ENCODE results near the gene SIK1. TPM values are rescaled to one million over a fixed set of nuclear protein-coding genes. Genes with fewer than 3 reads are reported as not detected.
"Not testable (repeated sequence)": the region's sequence is repeated elsewhere in the genome, so short reads cannot be mapped to it uniquely, and the experiment has no call there.

SIK1 gene
- polyA plus RNA-seq (2011; rRNA removed), result 1.3 and 1.4 TPM in 2 replicates
- 0.92 and 1.8 TPM in 2 replicates for polyA minus RNA-seq (2011; rRNA and poly(A)+ RNA removed)

GRCh38 chr21:43426404-43427241, at the start of gene SIK1:
SIK1 (minus strand) TSS chr21:43427131; CDS start chr21:43426178, 953 bp downstream.
- DNase-seq (ENCODE audit: low read depth, low spot score); POLR2A ChIA-PET; H3K27ac ChIP-seq (ENCODE audit: low read depth, low read length); H3K27me3 ChIP-seq (ENCODE audit: control insufficient read depth, insufficient read depth, low read length); H3K4me3 ChIP-seq (ENCODE audit: low read depth, low read length); CTCF ChIA-PET; H3K9me3 ChIP-seq (ENCODE audit: control insufficient read depth, insufficient read depth, low read length): not testable (repeated sequence)

DNA sequence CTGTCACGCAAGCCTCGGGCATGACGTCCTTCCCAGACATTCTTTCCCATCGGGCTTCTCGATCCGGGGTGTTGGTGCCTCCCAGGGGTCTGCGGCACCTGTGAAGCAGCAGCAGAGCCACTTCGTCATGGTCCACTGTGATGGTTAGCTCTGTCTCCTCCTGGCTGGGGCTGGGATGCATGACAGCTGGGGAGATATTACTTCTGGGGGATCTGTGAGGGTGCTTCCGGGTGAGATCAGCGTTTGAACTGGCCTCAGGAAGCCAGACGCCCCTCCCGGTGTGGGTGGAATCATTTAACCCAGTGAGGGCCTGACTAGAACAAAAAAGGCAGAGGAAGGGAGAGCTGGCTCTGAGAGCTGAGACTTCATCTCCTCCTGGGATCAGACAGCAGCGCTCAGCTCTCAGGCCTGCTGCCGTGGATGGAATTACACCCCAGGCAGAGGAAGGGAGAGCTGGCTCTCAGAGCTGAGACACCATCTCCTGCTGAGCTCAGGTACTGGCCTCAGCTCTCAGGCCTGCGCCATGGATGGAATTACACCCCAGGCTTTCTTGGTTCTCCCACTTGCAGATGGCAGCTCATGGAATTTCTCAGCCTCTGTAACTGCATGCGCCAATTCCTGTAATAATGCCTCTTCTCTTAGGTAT, 44.8 kb upstream of the SIK1 start:
- H3K4me3 ChIP-seq (ENCODE audit: low read depth, low read length); CTCF ChIA-PET; DNase-seq (ENCODE audit: low read depth, low spot score); H3K9me3 ChIP-seq (ENCODE audit: control insufficient read depth, insufficient read depth, low read length); H3K27me3 ChIP-seq (ENCODE audit: control insufficient read depth, insufficient read depth, low read length); POLR2A ChIA-PET; H3K27ac ChIP-seq (ENCODE audit: low read depth, low read length): not testable (repeated sequence)

GRCh38 chr21:43469719-43470458, 43.0 kb upstream of the SIK1 start:
- DNase-seq (ENCODE audit: low read depth, low spot score); H3K9me3 ChIP-seq (ENCODE audit: control insufficient read depth, insufficient read depth, low read length); CTCF ChIA-PET; H3K27ac ChIP-seq (ENCODE audit: low read depth, low read length); H3K27me3 ChIP-seq (ENCODE audit: control insufficient read depth, insufficient read depth, low read length); POLR2A ChIA-PET; H3K4me3 ChIP-seq (ENCODE audit: low read depth, low read length): not testable (repeated sequence)

- CTCF ChIA-PET, result no interaction called here
- POLR2A ChIA-PET, result no interaction called here
- H3K27ac ChIP-seq (ENCODE audit: low read depth, low read length), result no peak overlapping the region
- H3K4me3 ChIP-seq (ENCODE audit: low read depth, low read length), result no peak overlapping the region
- H3K9me3 ChIP-seq (ENCODE audit: control insufficient read depth, insufficient read depth, low read length), result no peaks in the 10 kb centered on the region
- no peak for TF ChIP-seq CTCF (IDR thresholded peaks at IDR 0.05; ENCODE audit: low read depth, low read length)
- no peaks in the 10 kb centered on the region for H3K27me3 ChIP-seq (ENCODE audit: control insufficient read depth, insufficient read depth, low read length)
- DNase-seq (ENCODE audit: low read depth, low spot score), result no peak
Observed at GRCh38 chr21:43467785-43468184, 40.9 kb upstream of the SIK1 start.

DNA sequence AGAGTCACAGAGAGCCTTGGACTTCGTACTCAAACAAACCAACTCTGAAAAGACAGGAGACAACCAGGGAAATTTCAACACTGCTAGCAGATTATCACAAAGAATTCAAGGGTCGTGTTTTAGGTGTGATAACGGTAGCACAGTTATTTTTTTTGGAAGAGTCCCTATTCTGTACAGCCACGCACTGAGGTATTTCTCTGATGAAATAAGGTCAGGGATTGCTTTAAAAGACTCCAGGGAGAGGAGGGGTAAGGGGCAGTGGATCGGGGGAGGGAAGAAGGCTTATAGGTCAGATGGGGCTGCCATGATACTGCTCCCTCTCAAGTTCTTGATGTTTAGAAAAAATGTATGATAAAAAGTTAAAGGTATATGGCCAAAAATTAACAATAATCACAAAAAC, 38.2 kb upstream of the SIK1 start:
- CTCF ChIA-PET; H3K9me3 ChIP-seq (ENCODE audit: control insufficient read depth, insufficient read depth, low read length); H3K4me3 ChIP-seq (ENCODE audit: low read depth, low read length); DNase-seq (ENCODE audit: low read depth, low spot score); H3K27me3 ChIP-seq (ENCODE audit: control insufficient read depth, insufficient read depth, low read length); POLR2A ChIA-PET; H3K27ac ChIP-seq (ENCODE audit: low read depth, low read length): not testable (repeated sequence)

GRCh38 chr21:43463498-43464261, 36.7 kb upstream of the SIK1 start:
- H3K27me3 ChIP-seq (ENCODE audit: control insufficient read depth, insufficient read depth, low read length); H3K27ac ChIP-seq (ENCODE audit: low read depth, low read length); POLR2A ChIA-PET; H3K9me3 ChIP-seq (ENCODE audit: control insufficient read depth, insufficient read depth, low read length); CTCF ChIA-PET; DNase-seq (ENCODE audit: low read depth, low spot score); H3K4me3 ChIP-seq (ENCODE audit: low read depth, low read length): not testable (repeated sequence)

DNA sequence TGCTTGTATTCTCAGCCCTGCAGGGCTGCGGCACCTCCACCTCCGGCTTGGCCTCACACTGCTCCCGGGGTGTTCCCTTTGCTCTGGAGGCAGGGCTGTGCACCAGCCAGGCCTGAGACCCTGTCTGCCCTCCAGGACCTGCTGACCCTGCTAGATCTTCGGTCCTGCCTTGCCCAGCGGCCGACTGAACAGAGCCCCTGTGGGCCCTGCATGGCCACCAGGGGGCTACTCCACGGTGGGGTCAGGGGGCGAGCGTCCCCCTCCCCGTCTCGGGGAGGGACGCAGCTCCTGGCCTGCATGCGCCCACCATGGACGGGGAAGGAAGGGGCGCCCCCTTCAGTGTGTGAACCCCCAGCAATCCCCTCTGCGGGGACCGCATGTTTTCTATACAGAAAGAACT, 36.0 kb upstream of the SIK1 start:
- DNase-seq (ENCODE audit: low read depth, low spot score); H3K9me3 ChIP-seq (ENCODE audit: control insufficient read depth, insufficient read depth, low read length); CTCF ChIA-PET; POLR2A ChIA-PET; H3K4me3 ChIP-seq (ENCODE audit: low read depth, low read length); H3K27ac ChIP-seq (ENCODE audit: low read depth, low read length); H3K27me3 ChIP-seq (ENCODE audit: control insufficient read depth, insufficient read depth, low read length): not testable (repeated sequence)

DNA sequence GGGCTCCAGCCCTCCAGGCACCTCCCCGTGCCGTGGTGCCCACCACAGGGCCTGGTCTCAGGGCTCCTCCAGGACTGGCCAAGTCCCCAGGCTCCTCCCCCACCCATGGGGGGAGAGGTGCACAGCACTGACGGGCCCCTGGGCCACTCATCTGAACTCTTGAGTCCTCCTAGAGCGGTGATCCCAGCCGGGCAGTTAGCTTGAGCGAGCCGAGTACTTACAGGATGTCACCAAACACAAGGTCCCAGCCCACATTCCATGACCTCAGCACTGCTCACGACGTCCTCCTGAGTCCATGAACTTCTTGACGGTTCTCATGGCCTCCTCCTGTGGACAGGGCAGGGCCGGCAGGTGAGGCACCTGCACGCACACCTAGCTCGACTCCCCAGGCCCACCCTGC, 33.5 kb upstream of the SIK1 start:
- H3K27ac ChIP-seq (ENCODE audit: low read depth, low read length); POLR2A ChIA-PET; DNase-seq (ENCODE audit: low read depth, low spot score); H3K9me3 ChIP-seq (ENCODE audit: control insufficient read depth, insufficient read depth, low read length); H3K4me3 ChIP-seq (ENCODE audit: low read depth, low read length); CTCF ChIA-PET; H3K27me3 ChIP-seq (ENCODE audit: control insufficient read depth, insufficient read depth, low read length): not testable (repeated sequence)

- DNase-seq (ENCODE audit: low read depth, low spot score); CTCF ChIA-PET; POLR2A ChIA-PET; H3K27ac ChIP-seq (ENCODE audit: low read depth, low read length); H3K4me3 ChIP-seq (ENCODE audit: low read depth, low read length); H3K27me3 ChIP-seq (ENCODE audit: control insufficient read depth, insufficient read depth, low read length); H3K9me3 ChIP-seq (ENCODE audit: control insufficient read depth, insufficient read depth, low read length): not testable (repeated sequence)
Observed at GRCh38 chr21:43458995-43459394, 32.1 kb upstream of the SIK1 start.

DNA sequence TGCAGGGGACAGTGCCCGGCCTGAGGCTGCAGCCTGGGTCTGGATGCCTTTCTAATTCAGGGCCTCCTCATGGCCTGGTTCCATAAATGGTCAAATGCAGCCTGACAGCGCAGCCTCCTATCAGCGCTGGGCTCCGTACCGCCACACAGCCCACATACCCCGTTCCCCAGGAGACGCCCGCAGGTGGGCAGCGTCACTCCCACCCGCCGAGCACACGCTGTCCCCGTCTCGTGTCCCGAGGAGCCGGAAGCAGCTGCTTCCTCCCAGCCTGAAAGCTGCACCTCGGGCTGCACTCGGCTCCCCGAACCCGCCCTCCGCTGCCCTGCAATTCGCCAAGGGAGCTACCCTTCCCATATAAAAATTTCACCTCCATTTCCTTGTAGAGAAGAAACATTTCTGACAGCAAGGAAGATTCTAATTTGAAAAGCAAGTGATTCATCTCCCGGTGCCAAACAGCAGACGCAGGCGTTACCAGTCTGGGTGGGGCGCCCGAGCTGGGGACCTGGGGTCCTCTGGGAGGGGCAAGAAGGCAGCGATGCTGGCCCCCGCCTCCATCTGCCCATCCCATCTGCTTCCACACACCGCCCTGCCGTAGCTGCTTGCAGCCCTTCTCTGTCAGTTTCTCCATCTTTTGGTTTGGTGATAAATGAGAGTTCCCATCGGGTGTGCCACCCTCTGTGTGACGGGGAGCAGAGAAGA, 29.8 kb upstream of the SIK1 start:
- POLR2A ChIA-PET, result not testable (repeated sequence)

More for the DNA sequence above, 29.8 kb upstream of the SIK1 start:
- H3K9me3 ChIP-seq (ENCODE audit: control insufficient read depth, insufficient read depth, low read length); H3K27ac ChIP-seq (ENCODE audit: low read depth, low read length); H3K27me3 ChIP-seq (ENCODE audit: control insufficient read depth, insufficient read depth, low read length); H3K4me3 ChIP-seq (ENCODE audit: low read depth, low read length); DNase-seq (ENCODE audit: low read depth, low spot score); CTCF ChIA-PET: not testable (repeated sequence)
